HG03520 (cell line): ENCODE measurements around the gene ABITRAM.

ENCODE experiments used
- ATAC-seq: cut with Tn5 transposase; IDR thresholded peaks from one replicate; pipeline ENCODE4 v1.9.1; 2021; ENCODE audit warnings: mild to moderate bottlenecking, moderate library complexity; ENCODE audit not compliant: unreplicated experiment

The ABITRAM gene

DNA sequence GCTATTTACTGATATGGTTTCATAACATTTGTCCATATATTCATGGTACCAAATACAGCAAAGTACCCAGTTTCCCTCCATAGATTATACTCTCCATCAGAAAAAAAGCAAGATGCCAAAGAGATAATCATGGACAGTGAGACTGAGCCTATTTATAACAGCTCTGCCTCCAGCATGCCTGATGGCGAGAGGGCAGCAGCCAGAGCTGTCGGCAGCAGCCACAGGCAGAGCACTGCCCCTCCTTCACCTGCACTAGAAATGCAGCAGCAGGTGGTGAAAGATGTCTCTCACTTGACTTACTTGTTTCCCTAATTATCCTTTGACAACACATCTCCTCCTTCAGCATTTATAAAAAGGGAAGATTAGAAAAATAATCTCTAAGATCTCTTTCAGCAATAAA is 46.7 kb downstream of the ABITRAM start:
- ATAC-seq, result no peak

DNA sequence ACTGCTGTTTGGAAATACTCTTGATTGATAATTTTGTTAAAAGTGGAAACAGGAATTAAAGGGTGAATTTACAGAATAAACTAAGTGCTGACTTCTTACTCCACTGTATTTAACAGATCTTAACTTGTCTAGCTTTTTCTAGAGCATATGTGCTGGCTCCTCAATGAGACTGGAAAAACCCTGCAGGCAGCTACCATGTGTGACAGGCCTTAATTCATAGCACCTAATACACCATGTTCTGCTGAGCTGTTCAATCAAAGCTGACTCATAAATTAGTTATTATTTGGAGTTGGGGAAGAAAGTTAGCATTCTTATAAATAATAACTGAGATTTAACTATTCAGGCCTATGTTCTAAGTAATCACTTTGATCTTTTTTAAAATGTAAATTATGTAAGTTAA is 49.7 kb downstream of the ABITRAM start:
- ATAC-seq, result no peak
